Dermis microvascular lymphatic vessel endothelial cell (primary cell): ENCODE measurements around the gene ENPP6. TPM values are rescaled to one million over a fixed set of nuclear protein-coding genes. Genes with fewer than 3 reads are reported as not detected.

Experiments used
- DNase-seq, 2 donors: peaks; one replicate each; pipeline versions ENCODE4 v3.0.0 to v3.0.0-alpha.2; 2010; ENCODE audit warnings: low read depth in 2 of 2
- total RNA-seq: library from RNA; depleted of rRNA; stranded (reverse); fragments of >200 nt; gene quantifications from 2 replicates; pipeline ENCODE4 v1.2.1, GENCODE V29; 2014

Gene ENPP6
- total RNA-seq, 1 donor from 2014 or later: under 0.01 TPM

DNA sequence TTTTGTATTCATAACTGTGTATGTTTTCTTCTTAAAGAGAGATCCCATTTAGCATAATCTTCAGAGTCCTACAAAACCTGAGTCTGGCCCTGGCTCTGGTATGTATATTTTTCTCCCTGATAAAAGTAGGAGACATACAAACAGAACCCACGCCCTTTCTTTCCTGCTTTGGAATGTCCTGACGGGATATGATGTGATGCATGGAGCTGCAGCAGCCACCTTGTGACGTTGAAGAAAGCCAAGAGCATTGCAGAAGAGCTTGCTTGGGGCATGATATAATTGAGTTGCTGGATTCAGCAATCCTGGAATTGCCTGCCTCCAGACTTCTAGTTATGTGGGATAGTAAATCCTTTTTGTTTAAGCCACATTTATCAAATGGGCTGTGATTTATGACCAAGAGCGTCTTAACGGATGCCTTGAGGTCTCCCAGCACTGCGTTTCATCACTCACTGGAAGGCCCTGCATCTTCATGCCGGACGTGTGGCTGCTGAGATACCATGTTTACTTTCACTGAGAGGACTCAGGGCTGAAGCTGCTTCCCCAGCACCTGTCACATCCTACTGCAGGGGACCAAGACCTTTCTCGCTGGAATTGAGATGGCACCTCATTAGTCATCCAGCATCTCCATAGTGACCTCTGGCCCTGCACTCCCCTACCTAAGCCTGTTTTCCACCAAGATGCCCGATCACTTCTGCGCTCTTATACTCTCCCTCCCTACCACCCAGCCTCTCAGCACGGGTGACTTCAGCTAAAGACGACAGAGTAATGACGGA lies 107.0 kb downstream of the ENPP6 start:
- no peak for DNase-seq

DNA sequence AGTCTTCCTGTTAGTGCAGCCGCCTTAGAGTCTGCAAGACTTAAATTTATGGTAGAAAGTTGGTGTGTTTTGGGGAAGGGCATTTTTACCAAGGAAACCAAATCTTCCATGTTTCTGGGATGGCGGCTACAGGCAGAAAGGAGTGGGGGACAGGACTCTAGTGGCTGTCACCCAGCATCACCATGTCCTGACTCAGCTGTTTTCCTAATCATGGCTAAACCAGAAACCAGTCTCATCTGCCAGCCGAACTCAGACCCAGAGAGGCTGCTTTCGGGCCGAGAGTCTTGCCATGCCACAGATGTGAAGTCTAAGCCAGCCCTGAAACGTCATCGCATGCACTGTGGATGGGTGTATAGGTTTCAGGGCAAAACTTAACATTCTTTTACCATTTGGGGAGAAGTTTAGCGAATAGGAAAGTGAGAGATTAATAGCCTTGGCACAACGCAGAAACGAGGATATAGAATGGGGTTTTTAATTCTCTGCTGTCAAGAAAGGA lies 109.6 kb downstream of the ENPP6 start:
- DNase-seq: no peak

DNA sequence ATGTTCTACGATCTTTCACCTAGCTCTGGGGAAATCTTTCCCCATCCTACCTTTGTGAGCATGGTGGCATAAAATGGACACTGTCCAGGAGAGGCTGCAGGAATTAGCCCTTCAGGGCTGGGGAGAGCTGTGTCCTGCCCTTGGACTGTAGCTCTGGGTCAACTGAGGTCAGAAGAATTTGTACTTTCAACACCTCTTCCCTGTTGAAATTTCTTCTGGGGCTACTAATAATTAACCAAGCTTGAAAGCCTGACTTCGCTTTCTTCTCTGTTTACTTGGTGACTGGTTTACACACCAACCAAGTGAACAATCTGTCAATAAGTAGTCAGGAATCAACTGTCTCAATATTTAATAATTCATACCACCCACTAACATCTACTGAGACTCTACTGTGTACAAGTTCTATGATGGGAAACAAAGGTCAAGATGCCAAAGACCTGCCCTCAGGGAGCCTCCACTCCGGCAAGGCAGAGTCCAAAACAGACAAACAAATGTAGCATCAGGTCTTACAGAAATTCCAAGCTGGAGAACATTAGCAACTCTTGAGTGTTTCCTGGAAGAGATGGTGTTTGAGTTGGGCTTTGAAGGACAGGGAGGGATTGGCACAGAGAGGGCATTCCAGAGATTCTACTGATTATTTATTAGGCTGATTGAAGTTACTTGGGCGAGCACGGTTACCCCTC lies 113.1 kb downstream of the ENPP6 start:
- DNase-seq: no peak

DNA sequence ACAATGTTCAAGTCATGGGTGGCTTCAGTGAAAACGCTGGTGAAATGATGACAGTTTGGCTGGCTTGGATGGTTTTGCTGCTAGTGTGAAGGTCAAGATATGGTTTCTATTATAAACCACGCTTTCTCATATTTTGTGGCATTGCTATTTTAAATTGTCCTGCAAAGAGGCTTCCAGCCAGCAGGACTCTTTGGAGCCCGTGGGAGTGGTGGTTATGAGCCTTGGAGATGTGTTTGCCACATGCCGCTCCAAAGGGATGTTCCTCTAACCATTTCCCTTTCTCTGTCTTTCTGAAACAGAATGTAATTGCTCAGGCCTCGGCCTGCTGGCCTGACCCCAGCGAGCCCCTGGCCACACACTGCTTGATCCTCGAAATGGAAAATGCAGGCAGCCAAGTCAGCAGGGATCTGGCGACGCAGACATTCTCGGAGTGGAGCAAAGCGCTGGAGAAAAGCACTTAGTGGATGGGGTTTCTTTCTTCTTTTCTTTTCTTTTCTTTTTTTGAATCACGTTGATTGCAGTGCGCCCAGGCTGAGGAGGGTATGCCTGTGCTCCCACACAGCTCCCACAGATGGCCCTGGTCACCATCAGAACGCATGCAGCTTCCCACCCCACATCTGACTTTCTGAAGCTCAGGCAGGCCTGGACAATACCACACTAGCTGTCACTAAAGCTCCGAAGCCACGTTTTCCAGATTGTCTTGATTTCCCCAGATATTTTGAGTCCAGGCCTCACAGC lies 114.0 kb downstream of the ENPP6 start:
- no peak for DNase-seq

DNA sequence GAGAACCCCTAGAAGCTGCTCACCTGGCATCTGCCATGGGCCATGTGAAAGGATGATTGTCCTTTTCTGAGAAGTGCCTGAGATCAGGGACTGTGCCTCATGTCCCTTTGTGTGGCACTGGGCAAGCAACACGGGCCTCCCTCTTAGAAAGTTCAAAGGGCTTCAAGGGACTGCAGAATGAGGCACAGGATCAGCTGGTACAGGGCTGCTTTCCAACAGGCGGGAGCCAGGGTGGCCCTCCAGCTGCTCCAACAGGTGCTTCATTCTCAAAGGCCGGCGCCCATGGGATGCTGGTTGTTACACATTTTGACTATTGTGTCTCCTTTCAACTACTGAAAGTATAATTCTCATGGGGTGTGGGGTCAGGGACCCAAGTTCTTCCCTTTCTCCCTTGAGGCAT lies 114.7 kb downstream of the ENPP6 start:
- DNase-seq: no peak

DNA sequence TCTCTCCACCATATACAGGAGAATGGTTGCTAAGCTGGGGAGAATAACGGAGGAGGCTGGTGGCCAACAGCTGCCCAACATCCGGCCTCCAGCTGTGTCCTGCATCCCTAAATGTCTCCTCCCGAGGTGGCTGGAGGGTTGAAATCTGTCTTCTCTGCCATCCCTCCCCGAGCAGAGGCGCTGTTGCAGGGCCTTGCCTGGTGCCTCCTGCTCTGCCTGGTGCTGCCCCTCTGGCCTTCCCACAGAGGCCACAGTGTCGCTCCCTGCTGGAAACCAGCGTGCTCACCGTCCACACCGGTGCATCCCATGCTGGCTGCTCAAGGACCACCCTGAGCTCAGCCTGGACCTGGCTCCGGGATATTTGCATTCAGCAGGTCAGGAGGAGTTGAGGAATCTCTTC lies 115.2 kb downstream of the ENPP6 start:
- no peak for DNase-seq

DNA sequence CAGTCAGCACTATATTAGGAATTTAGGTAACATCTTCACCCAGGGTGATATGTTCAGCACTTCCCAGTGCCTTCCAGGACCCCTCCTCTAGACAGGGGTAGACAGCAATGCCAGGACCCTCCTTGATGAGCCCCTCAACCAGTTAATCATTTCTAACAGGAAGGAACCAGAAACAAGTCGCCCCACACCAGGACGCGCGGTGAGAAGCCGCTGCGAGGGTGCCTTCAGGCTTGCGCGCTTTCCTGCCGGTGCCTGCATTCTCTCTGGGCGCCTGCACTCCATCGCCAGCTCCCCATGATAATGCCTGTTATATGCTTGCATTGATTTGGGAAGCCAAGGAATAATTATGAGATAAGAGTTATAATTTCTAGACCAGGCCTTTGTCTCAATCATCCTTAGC lies 116.0 kb downstream of the ENPP6 start:
- DNase-seq: no peak

DNA sequence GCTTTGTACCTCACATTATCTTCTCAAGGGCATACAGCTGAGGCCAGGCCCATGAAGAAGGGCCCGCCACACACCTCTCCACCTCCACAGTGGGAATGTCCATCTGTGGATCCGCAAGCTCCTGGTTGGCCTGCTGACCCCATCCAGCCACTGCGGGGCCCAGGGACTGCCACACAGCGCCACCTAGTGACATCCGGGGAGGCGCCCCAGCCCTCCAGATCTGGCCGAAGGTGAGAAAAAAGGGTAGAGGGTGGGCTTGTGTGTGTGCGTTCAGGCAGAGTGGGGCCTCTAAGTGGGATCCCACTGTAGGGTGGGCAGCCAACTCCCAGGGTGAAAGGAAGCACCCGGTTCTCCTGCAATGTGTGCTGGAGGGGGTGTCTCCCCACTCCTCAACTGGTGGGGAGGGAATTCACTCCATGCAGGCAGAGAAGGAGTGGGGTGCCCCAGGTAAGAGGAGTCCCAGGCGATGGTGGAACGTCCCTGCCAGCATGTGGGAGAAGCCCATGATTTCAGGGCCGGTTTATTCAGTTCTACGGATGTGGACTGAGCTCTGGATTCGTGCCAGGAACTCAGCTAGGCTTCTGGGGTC lies 117.3 kb downstream of the ENPP6 start:
- peak; percentile 1 to 24 for DNase-seq

DNA sequence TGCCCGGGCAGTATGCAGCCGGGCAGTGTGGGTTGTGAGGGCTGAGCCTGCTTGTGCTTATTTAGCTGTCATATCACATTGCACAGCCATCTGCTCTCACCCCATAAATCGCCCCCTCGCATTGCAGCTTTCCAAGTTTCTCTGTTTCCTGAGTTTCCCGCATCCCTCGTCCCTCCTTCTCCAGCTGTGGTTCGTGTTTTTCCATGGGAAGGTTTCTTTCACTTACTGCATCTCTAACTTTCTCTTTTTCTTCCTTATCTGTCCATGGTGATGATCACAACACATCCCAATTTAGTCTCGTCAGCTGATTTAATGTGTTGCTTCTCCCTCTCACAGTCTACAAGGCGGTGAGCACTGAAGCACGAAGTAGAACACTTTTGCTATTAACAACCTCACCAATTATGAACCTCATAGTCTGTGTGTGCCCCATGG lies 118.1 kb downstream of the ENPP6 start:
- DNase-seq: no peak

DNA sequence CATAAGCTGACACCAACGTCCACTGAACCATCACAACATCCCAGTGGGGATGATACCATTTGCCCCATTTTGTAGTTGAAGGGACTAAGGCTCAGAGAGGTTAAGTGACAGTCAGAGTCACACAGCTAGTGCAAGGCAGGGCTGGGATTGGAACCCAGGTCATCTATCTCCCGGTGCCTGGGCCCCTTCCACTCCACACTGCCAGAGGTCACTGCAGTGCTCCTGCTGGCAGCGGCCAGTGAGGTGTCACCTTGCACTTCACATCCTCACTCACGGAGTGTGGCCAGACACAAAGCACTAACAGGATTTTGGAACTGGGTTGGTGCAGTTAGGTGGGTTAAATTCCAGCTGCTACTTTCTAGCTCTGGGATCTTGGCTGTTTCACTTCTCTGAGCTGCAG lies 118.7 kb downstream of the ENPP6 start:
- DNase-seq: no peak

DNA sequence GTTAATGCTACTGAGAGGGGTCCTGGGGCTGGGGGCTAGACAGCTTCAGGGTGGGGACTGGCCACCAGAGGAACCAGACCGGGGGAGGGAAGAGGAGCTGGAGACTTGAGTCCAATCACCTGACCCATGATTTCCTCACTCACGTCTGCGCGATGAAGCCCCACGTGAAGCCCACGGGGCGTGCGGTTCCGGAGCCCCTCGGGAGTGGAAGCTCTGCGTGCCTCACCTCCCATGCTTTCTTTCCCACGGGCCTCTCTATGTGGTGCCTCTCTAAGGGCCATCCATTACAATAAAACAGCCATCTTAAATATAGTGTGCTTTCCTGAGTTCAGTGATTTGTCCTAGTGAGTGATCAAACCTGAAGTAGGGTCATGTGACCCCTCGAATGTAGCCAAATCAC lies 119.9 kb downstream of the ENPP6 start:
- no peak for DNase-seq

DNA sequence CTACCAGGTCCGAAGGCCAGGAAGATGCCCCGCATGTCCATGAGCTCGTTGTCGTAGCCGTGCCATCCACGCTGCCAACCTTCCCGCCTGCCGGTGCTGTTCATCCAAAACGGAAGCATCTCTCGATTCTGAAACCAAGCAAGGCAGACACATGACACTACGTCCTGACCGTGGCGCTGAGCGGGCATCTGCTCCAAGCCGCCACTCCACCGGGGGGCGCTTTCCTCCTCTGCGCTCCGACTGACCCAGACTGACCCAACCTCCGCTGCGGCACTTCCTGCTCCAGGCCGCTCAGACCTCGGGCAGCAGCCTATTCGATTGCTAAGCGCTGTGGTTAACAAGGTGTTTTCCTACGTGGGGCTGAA lies 120.5 kb downstream of the ENPP6 start:
- DNase-seq: peak in 1 of 2 donors; percentile 5

DNA sequence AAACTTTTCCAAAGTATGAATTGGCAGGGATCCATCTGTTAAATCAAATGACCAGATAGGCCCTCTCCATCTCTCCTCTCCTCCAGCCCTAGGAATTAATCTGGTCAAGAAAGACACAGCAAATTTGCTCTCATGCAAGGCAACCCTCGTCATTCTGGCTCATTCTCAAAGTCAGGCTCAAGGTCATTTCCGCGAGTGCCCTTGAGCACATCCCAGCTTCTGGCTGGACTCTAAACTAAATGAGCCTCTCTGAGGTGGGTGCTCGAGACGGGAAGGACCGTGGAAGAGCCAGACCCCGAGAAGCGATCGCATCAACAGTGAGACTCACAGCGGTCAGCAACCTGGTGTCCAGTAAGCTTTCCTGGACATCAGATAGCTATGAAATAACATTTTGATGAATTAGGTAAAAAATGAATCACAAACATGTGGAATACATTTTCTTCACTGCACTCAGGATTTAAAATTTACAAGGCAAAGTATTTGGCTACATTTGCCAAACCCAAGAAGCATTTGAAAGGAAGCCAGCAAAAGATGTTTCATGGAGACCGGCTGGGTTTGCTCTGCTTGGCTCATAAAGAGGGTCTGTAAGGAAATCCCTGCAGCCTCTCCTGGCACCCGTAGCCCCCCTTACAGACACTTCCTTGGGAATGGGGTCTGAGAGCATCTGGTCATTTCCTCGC lies 121.0 kb downstream of the ENPP6 start:
- no peak for DNase-seq

DNA sequence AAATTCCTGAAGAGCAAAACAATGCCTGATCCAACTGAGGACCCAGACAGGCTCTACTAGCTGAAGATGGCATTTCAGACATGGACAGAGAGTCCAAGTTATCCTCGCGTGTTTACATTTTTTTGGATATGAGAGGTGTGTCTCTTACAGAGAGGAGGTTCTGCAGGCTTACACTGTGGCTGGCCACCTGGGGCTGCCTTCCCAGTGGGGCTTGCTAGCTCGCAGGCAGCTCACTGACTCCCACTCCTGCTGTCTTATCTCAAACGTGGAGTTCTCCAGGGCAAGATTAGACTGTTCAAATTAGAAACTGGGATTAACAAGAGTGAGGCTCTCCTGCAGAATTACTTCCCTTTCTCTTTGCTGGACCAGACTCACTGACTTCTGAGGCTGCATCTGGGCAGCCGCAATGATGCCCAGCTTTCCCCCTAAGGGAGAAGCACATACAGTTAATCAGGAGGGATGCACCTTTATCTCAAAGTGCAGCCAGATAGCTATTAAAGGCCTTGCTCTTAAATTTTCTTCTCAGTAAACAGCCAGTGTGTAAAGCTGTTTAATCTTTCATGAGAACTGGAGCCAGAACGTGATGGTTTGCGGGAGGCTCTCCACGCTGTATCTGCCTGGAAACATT lies 123.0 kb downstream of the ENPP6 start:
- no peak for DNase-seq

DNA sequence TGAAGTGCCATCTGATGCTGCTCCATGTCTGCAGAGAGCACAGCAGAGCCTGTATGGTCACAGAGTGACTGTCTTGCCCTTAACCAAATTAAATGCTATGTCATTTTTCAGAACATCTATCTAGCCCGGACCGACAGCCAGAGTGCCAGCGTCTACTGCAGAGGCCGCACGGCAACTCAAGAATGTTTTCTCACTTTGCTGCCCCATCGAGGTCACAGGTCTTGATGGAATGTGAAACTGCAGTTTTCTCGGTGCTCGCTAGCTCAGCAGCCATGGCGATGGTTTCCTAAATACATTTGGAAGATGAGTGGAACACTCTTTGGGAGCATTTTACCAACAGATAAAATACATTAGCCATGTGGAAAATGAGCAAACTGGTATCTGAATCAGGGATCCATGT lies 125.7 kb downstream of the ENPP6 start:
- no peak for DNase-seq

DNA sequence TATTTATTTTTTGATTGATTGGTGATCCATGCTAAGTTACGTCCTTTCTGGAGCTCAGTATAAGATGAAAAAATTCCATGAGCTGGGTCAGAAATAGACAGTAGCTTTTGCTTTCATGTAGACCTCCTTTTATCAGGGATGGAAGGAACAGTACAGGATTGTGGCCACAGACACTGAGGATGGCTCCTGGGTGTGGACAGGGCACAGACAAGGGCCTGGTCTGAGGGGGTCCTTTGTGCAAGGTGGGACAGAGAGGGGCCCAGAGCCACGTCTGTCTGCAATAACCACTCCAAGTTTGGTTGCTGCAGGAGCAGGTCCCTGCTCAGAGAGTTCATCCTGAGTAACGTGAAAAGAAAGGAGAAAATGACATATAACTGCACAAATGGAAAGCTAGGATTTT lies 127.1 kb downstream of the ENPP6 start:
- DNase-seq: no peak

DNA sequence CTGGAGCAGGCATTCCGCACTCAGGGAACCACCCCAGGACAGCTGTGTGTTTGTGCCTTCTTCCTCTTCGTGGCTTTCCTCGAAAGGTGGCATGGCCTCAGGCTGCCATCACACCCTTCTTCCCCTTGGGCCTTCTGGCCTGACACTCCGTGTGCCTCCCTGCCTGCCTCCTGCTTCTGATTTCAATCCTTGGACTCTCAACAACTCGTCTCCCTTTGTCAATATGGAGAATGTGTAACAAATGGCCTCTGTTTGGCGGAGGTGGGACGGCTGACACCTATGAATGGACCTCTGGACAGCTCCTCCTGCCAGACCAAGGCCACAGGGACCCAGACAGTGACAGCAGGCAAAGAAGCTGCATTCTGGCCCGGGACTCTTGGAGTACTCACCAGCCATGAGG lies 137.0 kb downstream of the ENPP6 start:
- no peak for DNase-seq

DNA sequence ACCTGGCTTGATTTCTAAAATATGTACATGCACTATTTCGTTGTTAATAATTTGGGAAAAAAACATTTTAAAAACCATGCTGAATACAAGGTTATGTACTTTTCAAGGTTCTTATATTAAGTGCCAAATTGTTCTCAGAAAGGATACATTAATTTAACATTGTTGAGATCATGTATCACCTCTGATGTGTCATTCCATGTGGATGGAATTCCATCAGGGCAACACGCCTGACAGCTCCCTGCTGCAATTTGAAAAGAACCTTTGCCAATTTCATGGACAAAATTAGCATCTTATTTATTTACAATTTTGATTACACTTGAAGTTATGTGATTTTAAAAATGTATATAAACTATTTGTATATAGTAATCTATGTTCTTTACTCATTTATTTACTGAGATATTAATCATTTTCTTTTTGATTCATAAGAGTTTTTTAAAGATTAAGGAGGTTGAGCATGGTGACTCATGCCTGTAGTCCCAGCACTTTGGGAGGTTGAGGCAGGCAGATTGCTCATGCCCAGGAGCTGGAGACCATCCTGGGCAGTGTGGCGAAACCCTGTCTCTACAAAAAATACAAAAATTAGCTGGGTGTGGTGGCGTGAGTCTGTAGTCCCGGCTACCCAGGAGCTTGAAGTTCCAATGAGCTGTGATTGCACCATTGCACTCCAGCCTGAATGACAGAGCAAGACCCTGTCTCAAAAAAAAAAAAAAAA lies 142.8 kb downstream of the ENPP6 start:
- DNase-seq: no peak

DNA sequence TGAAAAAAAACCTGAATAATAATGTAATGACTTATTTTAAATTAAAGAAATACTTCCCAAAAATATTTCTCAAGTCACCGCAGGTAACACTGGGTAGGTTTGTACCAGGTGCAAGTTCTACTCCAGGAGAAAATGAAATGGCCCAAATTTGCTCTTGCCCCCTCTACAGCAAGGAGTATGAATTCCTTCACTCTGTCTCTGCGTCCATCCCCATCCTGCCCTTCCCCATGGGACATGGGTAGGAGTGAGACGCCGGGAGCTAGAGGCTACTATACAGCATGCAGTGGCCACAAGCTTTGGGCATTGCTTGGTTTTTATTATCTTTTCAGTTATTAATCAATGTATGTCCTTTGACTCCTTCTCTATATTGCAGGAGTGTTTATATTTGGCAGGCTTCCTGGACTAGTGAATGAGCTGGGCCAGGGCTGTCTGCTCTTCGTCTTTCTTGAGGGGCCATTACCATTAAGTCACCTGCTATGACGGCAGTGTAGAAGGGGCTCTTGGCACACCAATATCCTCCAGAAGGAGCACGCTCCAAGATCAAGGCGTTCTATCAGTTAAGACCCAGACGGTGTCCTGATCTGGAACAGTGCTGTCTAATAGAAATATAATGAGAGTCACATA lies 149.6 kb downstream of the ENPP6 start:
- no peak for DNase-seq
